Loucy (cell line): ENCODE results near the gene UBR1.

Experiments
- CTCF ChIP-seq: fragments of 200-600 bp; sonication (generic); conservative IDR thresholded peaks from 2 replicates; pipeline ENCODE4 v1.5.1; 2014; ENCODE audit warnings: mild to moderate bottlenecking, antibody characterized with exemption, low read length
- EZH2phosphoT487 ChIP-seq: fragments of 200-600 bp; IDR thresholded peaks from 2 replicates; pipeline ENCODE4 v1.6.1; 2018; ENCODE audit warnings: antibody characterized with exemption, mild to moderate bottlenecking, moderate library complexity, borderline replicate concordance

GRCh38 chr15:43100971-43101370 lies 4.9 kb downstream of the UBR1 start:
- TF ChIP-seq CTCF: no peak
- TF ChIP-seq EZH2phosphoT487: no peak
